KG1 (cell line): ENCODE data around the gene CABP7.

Source experiments
- DNase-seq: peaks from one replicate; lab custom pipeline; 2025; lab: John Stamatoyannopoulos, UW

The CABP7 gene

DNA sequence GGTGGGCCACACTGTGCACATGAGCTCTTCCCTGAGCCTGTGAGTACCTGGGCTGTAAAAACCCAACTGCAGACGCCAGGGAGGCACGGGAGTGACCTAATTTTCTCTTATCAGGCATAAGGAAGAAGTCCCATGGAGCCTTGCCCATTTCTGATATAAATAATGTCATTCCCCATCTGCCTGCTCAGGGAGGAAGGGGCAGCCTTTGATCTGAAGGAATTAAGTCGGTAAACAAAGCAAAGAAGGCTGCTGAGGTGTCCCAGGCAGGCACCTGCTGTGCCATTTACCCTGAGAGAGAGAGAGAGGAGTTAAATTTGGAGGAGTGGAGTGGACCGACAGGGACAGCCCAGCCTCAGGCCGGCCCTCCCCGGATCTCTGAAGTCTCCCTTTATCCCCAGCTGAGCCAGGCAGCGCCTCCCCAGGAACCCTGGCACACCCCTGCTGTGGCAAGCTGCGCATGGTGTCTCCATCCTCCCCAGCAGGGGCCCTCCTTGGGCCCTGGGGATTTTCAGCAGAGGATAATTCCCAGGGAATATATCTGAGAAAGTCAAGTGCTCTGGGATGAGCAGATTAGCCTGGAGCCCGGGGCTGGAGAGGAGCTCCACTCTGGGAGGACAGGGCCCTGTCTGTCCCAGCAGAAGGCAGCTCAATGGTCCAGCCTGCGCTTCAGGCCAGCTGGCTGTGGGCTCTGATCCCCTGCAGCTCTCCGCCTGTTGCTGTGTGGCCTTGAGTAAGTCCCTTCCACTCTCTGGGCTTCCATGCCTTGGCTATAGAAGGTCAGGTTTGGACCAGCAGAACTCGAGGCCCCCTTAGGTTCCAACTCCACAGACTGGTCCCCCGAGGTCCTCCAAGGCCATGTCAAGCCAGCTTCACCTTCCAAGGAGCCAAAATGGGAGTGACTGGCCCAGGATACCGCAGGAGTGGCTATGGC is 17.5 kb upstream of the CABP7 start:
- DNase-seq = no peak

- DNase-seq = no peak
Measured at GRCh38 chr22:29702931-29703501, 16.8 kb upstream of the CABP7 start.

- no peak for DNase-seq
Measured at GRCh38 chr22:29703569-29704195, 16.1 kb upstream of the CABP7 start.

DNA sequence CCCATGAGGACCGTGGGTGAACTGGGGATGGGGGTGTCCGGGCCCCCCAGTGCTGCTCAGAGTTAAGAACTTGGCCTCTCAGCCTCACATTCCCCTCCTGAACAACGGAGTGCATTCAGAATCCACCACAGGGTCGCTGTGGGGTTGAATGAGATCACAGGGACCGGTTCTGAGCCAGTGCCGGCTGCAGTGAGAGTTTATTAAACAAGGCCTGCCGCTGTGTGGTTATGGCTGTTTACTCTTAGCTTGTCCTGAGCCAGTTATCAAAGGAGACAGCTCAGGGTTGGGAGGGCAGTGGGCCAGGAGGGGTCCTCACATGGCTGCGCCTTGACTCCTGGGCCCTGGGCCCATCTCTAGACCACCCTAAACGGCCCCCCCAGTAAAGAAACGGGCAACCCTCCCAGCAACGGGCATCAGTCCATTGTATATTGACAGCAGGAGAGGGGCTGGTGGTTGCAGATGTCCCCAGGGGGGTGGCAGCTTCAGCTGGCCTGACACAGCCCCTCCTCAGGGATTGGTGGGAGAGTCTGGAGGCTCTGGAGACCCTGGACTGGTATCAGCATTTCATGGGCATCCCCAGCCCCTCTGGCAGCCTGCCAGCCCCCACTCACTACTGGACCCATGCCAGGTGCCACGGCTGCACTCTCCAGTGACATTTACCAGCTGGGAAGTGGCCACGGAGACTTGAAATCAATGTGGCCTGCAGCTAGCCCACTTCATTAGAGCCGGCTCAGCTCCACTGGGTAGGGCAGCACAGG is 15.1 kb upstream of the CABP7 start:
- no peak for DNase-seq

GRCh38 chr22:29705651-29706050 is 14.2 kb upstream of the CABP7 start:
- no peak for DNase-seq

DNA sequence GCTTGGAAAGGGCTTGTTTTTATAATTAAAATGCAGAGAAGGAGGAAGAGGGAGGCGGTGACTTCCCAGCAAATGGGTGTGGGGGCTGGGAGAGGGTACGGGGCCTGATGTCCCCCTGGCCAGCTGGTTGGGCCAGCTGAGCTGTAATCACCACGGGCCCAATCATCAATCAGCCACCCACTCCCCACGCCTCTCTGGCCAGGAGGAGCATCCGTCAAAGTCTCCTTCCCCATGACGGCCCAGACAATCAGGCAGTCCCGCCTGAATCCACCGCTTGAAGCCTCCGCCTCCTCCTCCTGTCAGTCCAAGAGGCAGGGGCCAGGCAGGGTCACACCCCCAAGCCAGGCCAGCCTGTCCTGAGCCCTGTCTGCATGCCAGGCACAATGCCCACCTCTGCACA is 13.3 kb upstream of the CABP7 start:
- DNase-seq = no peak

- no peak for DNase-seq
Measured at GRCh38 chr22:29707010-29707409, 12.8 kb upstream of the CABP7 start.

GRCh38 chr22:29707471-29707870 is 12.3 kb upstream of the CABP7 start:
- DNase-seq = no peak

- DNase-seq = no peak
Measured at GRCh38 chr22:29710193-29710592, 9.6 kb upstream of the CABP7 start.

GRCh38 chr22:29710922-29711593 is 8.7 kb upstream of the CABP7 start:
- no peak for DNase-seq

GRCh38 chr22:29712119-29712518 is 7.7 kb upstream of the CABP7 start:
- DNase-seq = no peak

- no peak for DNase-seq
Measured at GRCh38 chr22:29713156-29713727, 6.6 kb upstream of the CABP7 start.

DNA sequence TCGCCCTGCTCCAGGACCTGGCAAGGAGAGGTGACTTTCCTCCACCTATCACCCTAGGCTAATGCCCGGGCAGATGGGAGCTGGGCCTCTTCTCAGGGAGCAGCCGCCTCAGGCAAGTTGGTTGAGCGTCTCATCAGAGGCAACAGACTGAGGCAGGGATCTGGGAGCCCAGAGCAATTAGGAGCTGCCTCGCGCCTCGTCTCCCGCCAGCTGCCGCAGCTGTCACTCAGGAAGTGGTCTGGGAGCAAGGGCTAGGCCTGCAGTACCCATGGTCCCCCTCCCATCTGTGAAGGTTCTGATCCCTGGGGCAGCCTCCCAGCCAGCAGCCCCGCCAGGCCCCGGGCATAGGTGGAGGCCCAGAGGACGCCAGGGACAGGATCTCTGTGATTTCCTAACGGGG is 4.6 kb upstream of the CABP7 start:
- DNase-seq = no peak

GRCh38 chr22:29715705-29716104 is 4.1 kb upstream of the CABP7 start:
- DNase-seq = no peak

- peak; percentile 6 for DNase-seq
Measured at GRCh38 chr22:29716814-29717545, 2.8 kb upstream of the CABP7 start.

- DNase-seq = no peak
Measured at GRCh38 chr22:29717789-29718188, 2.0 kb upstream of the CABP7 start.

GRCh38 chr22:29718949-29719898 is 579 bp upstream of the CABP7 start:
- DNase-seq = no peak

DNA sequence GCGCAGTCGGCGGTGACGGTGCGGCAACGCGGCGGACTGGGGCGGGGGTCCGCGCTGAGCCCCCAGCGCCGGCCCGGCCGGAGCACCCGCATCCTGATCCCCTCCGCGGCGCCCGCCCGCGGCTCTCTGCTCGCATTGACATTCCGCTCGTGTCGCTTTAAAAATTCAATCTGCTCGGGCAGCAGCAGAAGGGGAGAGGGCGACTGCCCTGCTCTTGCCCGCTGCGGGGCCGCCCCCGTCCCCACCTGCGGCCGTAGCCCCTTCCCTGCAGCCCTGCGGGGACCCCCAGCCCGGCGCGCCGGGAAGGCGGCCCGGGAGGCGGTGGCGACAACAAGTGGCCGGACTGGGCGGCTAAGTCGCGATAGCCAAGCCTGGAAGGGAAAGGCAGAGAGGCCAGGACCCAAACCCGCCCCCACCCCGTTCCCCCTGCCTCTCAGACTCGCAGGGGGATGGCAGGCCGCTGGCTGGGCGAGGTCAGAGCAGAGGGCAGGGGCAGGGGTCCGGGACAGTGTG is 1.1 kb downstream of the CABP7 start:
- no peak for DNase-seq

DNA sequence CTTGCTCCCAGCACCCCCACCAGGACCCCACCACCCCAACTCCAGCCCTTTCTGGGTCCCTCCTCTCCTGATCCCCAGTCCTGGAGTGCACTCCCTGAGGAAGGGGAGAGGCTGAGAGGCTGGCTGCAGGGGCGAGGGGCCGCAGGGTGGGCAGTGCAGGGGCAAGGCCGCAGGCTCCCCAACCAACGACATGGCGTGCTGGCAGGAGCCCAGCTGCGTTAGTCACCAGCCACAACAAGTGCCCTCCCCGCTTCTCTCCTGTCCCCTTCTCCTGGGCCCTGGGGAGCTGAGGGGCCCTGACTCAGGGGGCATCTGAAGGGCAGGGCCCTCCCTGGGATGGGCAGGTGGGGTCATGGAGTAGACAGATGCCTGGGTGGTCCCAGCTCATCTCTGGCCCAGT is 2.3 kb downstream of the CABP7 start:
- no peak for DNase-seq
